Measurements from ENCODE around the gene FAM200C.

Gene FAM200C

GRCh38 chr5:160354666-160355065, 45.2 kb downstream of the FAM200C start:
- H3K4me3 ChIP-seq (replicated peaks; ENCODE audit: insufficient read depth, low read length): no peak overlapping the region
- DNase-seq (ENCODE audit: low read depth in 1 of 2, low spot score in 1 of 2): no peak
- H3K27me3 ChIP-seq (ENCODE audit: insufficient read depth, poor library complexity, severe bottlenecking): no peaks in the 10 kb centered on the region
- no peak for TF ChIP-seq REST (IDR thresholded peaks at IDR 0.05; ENCODE audit: insufficient replicate concordance, low read depth)
- no peak for TF ChIP-seq CTCF (IDR thresholded peaks at IDR 0.05; ENCODE audit: insufficient read depth, low read length)
- TF ChIP-seq POLR2AphosphoS5 (IDR thresholded peaks at IDR 0.05; ENCODE audit: low read depth): no peak
- TF ChIP-seq SPI1 (IDR thresholded peaks at IDR 0.05; ENCODE audit: borderline replicate concordance, low read depth): no peak
- TF ChIP-seq GABPA (IDR thresholded peaks at IDR 0.05; ENCODE audit: low read depth): no peak
- H3K27ac ChIP-seq (replicated peaks): no peak overlapping the region

- no peak overlapping the region for H3K27ac ChIP-seq (replicated peaks)
- DNase-seq (ENCODE audit: low read depth in 1 of 2, low spot score in 1 of 2): no peak
- H3K27me3 ChIP-seq (ENCODE audit: insufficient read depth, poor library complexity, severe bottlenecking): no peaks in the 10 kb centered on the region
- no peak for TF ChIP-seq CTCF (IDR thresholded peaks at IDR 0.05; ENCODE audit: insufficient read depth, low read length)
- no peak for TF ChIP-seq GABPA (IDR thresholded peaks at IDR 0.05; ENCODE audit: low read depth)
- TF ChIP-seq POLR2AphosphoS5 (IDR thresholded peaks at IDR 0.05; ENCODE audit: low read depth): no peak
- no peak overlapping the region for H3K4me3 ChIP-seq (replicated peaks; ENCODE audit: insufficient read depth, low read length)
Measured at GRCh38 chr5:160353379-160353778, 46.5 kb downstream of the FAM200C start.

DNA sequence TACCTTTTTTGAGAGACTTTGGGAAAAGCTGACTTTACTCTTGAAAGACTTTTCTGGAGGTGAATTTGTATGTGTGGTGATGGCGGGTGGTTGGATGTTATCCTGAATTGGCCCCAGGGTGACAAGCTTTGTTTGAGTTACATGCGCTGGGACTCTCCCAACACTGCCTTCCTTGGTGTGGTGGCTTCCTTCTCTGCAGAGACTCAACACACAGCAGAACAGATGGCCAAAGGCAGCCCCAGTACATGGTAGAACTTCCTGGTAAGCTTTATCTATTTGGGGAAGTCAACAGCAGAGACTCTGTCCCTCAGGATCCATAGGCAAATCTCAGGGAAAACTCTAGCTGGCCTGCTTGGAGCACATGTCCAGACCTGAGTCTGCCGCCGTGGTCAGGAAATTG, 47.5 kb downstream of the FAM200C start:
- TF ChIP-seq CTCF (IDR thresholded peaks at IDR 0.05; ENCODE audit: insufficient read depth, low read length): no peak
- no peak for TF ChIP-seq GABPA (IDR thresholded peaks at IDR 0.05; ENCODE audit: low read depth)
- TF ChIP-seq POLR2AphosphoS5 (IDR thresholded peaks at IDR 0.05; ENCODE audit: low read depth): no peak
- TF ChIP-seq SPI1 (IDR thresholded peaks at IDR 0.05; ENCODE audit: borderline replicate concordance, low read depth): no peak
- TF ChIP-seq REST (IDR thresholded peaks at IDR 0.05; ENCODE audit: insufficient replicate concordance, low read depth): no peak
- no peaks in the 10 kb centered on the region for H3K27me3 ChIP-seq (ENCODE audit: insufficient read depth, poor library complexity, severe bottlenecking)

DNA sequence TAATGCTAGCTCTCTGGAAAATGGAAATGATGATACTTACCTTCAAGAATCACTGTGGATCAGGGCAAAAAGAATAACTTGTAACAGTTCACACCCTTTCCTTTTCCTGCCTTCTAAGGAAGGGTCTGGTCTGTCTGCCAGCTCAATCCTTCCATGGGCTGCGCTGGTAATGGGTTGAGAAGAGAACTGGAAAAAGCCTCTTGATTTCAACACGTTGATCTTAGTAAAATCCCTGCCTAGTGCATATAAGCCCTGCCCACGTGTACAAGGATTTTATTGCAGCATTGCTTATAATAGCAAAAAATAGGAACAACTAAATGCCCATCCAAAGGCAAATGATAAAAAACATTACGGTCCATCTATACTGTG, 49.9 kb downstream of the FAM200C start:
- H3K27me3 ChIP-seq (ENCODE audit: insufficient read depth, poor library complexity, severe bottlenecking): no peaks in the 10 kb centered on the region
- no peak for DNase-seq (ENCODE audit: low read depth in 1 of 2, low spot score in 1 of 2)
- H3K4me3 ChIP-seq (replicated peaks; ENCODE audit: insufficient read depth, low read length): no peak overlapping the region
- H3K27ac ChIP-seq (replicated peaks): no peak overlapping the region
- no peak for TF ChIP-seq POLR2AphosphoS5 (IDR thresholded peaks at IDR 0.05; ENCODE audit: low read depth)
- no peak for TF ChIP-seq SPI1 (IDR thresholded peaks at IDR 0.05; ENCODE audit: borderline replicate concordance, low read depth)
- TF ChIP-seq REST (IDR thresholded peaks at IDR 0.05; ENCODE audit: insufficient replicate concordance, low read depth): no peak
- no peak for TF ChIP-seq CTCF (IDR thresholded peaks at IDR 0.05; ENCODE audit: insufficient read depth, low read length)
- TF ChIP-seq GABPA (IDR thresholded peaks at IDR 0.05; ENCODE audit: low read depth): no peak

More for the DNA sequence above, 47.5 kb downstream of the FAM200C start:
- DNase-seq (ENCODE audit: low read depth in 1 of 2, low spot score in 1 of 2): no peak
- H3K27ac ChIP-seq (replicated peaks): no peak overlapping the region
- H3K4me3 ChIP-seq (replicated peaks; ENCODE audit: insufficient read depth, low read length): no peak overlapping the region
